ENCODE results near the gene CBY2. TPM values are rescaled to one million over a fixed set of nuclear protein-coding genes. Genes with fewer than 3 reads are reported as not detected.

The CBY2 gene
- total RNA-seq, 2 donors from 2014 or later, result not detected

- no peaks in the 10 kb centered on the region for H3K36me3 ChIP-seq (replicated peaks in 1 of 2; ENCODE audit: insufficient read depth in 1 of 2, low read depth in 2 of 2)
- no peak for TF ChIP-seq POLR2A (IDR thresholded peaks at IDR 0.05)
- TF ChIP-seq, protein P1, sequence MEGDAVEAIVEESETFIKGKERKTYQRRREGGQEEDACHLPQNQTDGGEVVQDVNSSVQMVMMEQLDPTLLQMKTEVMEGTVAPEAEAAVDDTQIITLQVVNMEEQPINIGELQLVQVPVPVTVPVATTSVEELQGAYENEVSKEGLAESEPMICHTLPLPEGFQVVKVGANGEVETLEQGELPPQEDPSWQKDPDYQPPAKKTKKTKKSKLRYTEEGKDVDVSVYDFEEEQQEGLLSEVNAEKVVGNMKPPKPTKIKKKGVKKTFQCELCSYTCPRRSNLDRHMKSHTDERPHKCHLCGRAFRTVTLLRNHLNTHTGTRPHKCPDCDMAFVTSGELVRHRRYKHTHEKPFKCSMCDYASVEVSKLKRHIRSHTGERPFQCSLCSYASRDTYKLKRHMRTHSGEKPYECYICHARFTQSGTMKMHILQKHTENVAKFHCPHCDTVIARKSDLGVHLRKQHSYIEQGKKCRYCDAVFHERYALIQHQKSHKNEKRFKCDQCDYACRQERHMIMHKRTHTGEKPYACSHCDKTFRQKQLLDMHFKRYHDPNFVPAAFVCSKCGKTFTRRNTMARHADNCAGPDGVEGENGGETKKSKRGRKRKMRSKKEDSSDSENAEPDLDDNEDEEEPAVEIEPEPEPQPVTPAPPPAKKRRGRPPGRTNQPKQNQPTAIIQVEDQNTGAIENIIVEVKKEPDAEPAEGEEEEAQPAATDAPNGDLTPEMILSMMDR (IDR thresholded peaks at IDR 0.05), result no peak
- no peak overlapping the region for H3K4me3 ChIP-seq
- H3K9me3 ChIP-seq, result no peaks in the 10 kb centered on the region
- DNase-seq (no peak), ATAC-seq (no peak)
- 69 to 80% methylated on average over 4 to 5 of the region's 5 CpGs for WGBS, 2 donors
- intact Hi-C loops (cut with DNase I), result no loop called here
- peaks cover 12% of the 10 kb centered on the region for H3K4me1 ChIP-seq
- H3K27ac ChIP-seq, result no peak overlapping the region
- H3K27me3 ChIP-seq, result no peaks in the 10 kb centered on the region
Observed at GRCh38 chr13:45721203-45721731, 19.1 kb downstream of the CBY2 start.

- H3K36me3 ChIP-seq (replicated peaks in 1 of 2; ENCODE audit: insufficient read depth in 1 of 2, low read depth in 2 of 2), result no peaks in the 10 kb centered on the region
- ATAC-seq (no peak), DNase-seq (no peak)
- H3K4me3 ChIP-seq, result no peak overlapping the region
- H3K9me3 ChIP-seq, result no peaks in the 10 kb centered on the region
- no peak overlapping the region for H3K27ac ChIP-seq
- intact Hi-C loops (cut with DNase I), result no loop called here
- H3K4me1 ChIP-seq, result no peaks in the 10 kb centered on the region
- TF ChIP-seq POLR2A (IDR thresholded peaks at IDR 0.05), result no peak
- TF ChIP-seq, protein P1 (IDR thresholded peaks at IDR 0.05), result no peak
- 65 to 76% methylated on average over 2 of the region's 2 CpGs for whole genome bisulfite sequencing, 2 donors
- no peaks in the 10 kb centered on the region for H3K27me3 ChIP-seq
Observed at GRCh38 chr13:45723798-45724197, 21.7 kb downstream of the CBY2 start.

- ATAC-seq (no peak), DNase-seq (no peak)
- Histone ChIP-seq H3K4me3 (no peak overlapping the region), H3K27ac (no peak overlapping the region), H3K27me3 (no peaks in the 10 kb centered on the region), H3K9me3 (no peaks in the 10 kb centered on the region), H3K36me3 (replicated peaks in 1 of 2; ENCODE audit: insufficient read depth in 1 of 2, low read depth in 2 of 2) (no peaks in the 10 kb centered on the region), H3K4me1 (peaks cover 11% of the 10 kb centered on the region)
- TF ChIP-seq, protein P1 (IDR thresholded peaks at IDR 0.05), result no peak
- TF ChIP-seq POLR2A (IDR thresholded peaks at IDR 0.05), result no peak
- intact Hi-C loops (cut with DNase I), result no loop called here
- 76 to 87% methylated on average over 6 of the region's 6 CpGs for WGBS, 2 donors
Observed at GRCh38 chr13:45728759-45729158, 26.6 kb downstream of the CBY2 start.

- intact Hi-C loops (cut with DNase I), result no loop called here
- H3K4me1 ChIP-seq, result peaks cover 11% of the 10 kb centered on the region
- ATAC-seq (no peak), DNase-seq (no peak)
- WGBS, 2 donors, result 25 to 26% methylated on average over 3 of the region's 3 CpGs
- no peak overlapping the region for H3K27ac ChIP-seq
- TF ChIP-seq, protein P1 (IDR thresholded peaks at IDR 0.05), result no peak
- TF ChIP-seq POLR2A (IDR thresholded peaks at IDR 0.05), result no peak
- no peaks in the 10 kb centered on the region for H3K27me3 ChIP-seq
- H3K9me3 ChIP-seq, result no peaks in the 10 kb centered on the region
- H3K36me3 ChIP-seq (replicated peaks in 1 of 2; ENCODE audit: insufficient read depth in 1 of 2, low read depth in 2 of 2), result no peaks in the 10 kb centered on the region
- H3K4me3 ChIP-seq, result no peak overlapping the region
Observed at GRCh38 chr13:45731455-45731854, 29.3 kb downstream of the CBY2 start.

- Histone ChIP-seq H3K9me3 (no peaks in the 10 kb centered on the region), H3K36me3 (replicated peaks in 1 of 2; ENCODE audit: insufficient read depth in 1 of 2, low read depth in 2 of 2) (no peaks in the 10 kb centered on the region), H3K27me3 (no peaks in the 10 kb centered on the region), H3K4me3 (no peak overlapping the region), H3K4me1 (peaks cover 11% of the 10 kb centered on the region), H3K27ac (no peak overlapping the region)
- ATAC-seq, result no peak
- 67 to 72% methylated on average over 5 of the region's 5 CpGs for WGBS, 2 donors
- no peak for TF ChIP-seq POLR2A (IDR thresholded peaks at IDR 0.05)
- TF ChIP-seq, protein P1 (IDR thresholded peaks at IDR 0.05), result no peak
- intact Hi-C loops (cut with DNase I), result no loop called here
- DNase-seq, result no peak
Observed at GRCh38 chr13:45732916-45733315, 30.8 kb downstream of the CBY2 start.
